Loucy (cell line): ENCODE results near the gene SMTN.
"Not testable (repeated sequence)": the region's sequence is repeated elsewhere in the genome, so short reads cannot be mapped to it uniquely, and the experiment has no call there.

Experiments used
- H2AFZ ChIP-seq: fragments of 200-600 bp; sonication (generic); 2 replicates; pipeline ENCODE4 v1.6.0; 2016; ENCODE audit warnings: antibody characterized with exemption, mild to moderate bottlenecking, low read length, moderate library complexity
- H3F3A ChIP-seq: fragments of 200-600 bp; 2 replicates; pipeline ENCODE4 v1.6.0; 2016; ENCODE audit warnings: antibody characterized with exemption, low read depth, mild to moderate bottlenecking
- H3K27me3 ChIP-seq: fragments of 200-600 bp; sonication (generic); 2 replicates; pipeline ENCODE4 v1.6.1; 2014; ENCODE audit warnings: low read length, mild to moderate bottlenecking; ENCODE audit not compliant: insufficient read depth, poor library complexity, severe bottlenecking
- H3K36me3 ChIP-seq: fragments of 200-600 bp; sonication (generic); 2 replicates; pipeline ENCODE4 v1.6.1; 2016; ENCODE audit warnings: low read length; ENCODE audit not compliant: insufficient read depth
- H3K4me1 ChIP-seq: fragments of 200-600 bp; sonication (generic); 2 replicates; pipeline ENCODE4 v1.5.1; 2014; ENCODE audit warnings: low read length, mild to moderate bottlenecking; ENCODE audit not compliant: insufficient read depth, poor library complexity, severe bottlenecking
- H3K4me2 ChIP-seq: fragments of 200-600 bp; sonication (generic); 2 replicates; pipeline ENCODE4 v1.6.0; 2014; ENCODE audit warnings: antibody characterized with exemption, low read length, low read depth, mild to moderate bottlenecking; ENCODE audit not compliant: poor library complexity, severe bottlenecking
- H3K4me3 ChIP-seq: fragments of 200-600 bp; sonication (generic); 2 replicates; pipeline ENCODE4 v1.5.1; 2014; ENCODE audit warnings: low read length, mild to moderate bottlenecking, mixed read lengths; ENCODE audit not compliant: poor library complexity, severe bottlenecking
- H3K79me2 ChIP-seq: fragments of 200-600 bp; sonication (generic); 2 replicates; pipeline ENCODE4 v1.6.1; 2014; ENCODE audit warnings: low read length; ENCODE audit not compliant: insufficient read depth
- H3K9ac ChIP-seq: fragments of 200-600 bp; sonication (generic); 2 replicates; pipeline ENCODE4 v1.6.0; 2014; ENCODE audit warnings: mild to moderate bottlenecking, low read depth, low read length, moderate library complexity; ENCODE audit not compliant: poor library complexity, severe bottlenecking
- H3K9me2 ChIP-seq: fragments of 200-600 bp; sonication (generic); replicated peaks from 2 replicates; pipeline ENCODE4 v1.6.1; 2016; ENCODE audit warnings: low read depth, low read length, mixed read lengths
- H3K9me3 ChIP-seq: fragments of 200-600 bp; sonication (generic); 2 replicates; pipeline ENCODE4 v1.6.1; 2014; ENCODE audit warnings: mild to moderate bottlenecking, antibody characterized with exemption, low read length, low read depth; ENCODE audit not compliant: insufficient read depth
- H4K20me1 ChIP-seq: fragments of 200-600 bp; sonication (generic); 2 replicates; pipeline ENCODE4 v1.6.0; 2014; ENCODE audit warnings: antibody characterized with exemption, low read length, mild to moderate bottlenecking; ENCODE audit not compliant: insufficient read depth, poor library complexity, severe bottlenecking
- CTCF ChIP-seq: fragments of 200-600 bp; sonication (generic); conservative IDR thresholded peaks from 2 replicates; pipeline ENCODE4 v1.5.1; 2014; ENCODE audit warnings: mild to moderate bottlenecking, antibody characterized with exemption, low read length
- EZH2phosphoT487 ChIP-seq: fragments of 200-600 bp; IDR thresholded peaks from 2 replicates; pipeline ENCODE4 v1.6.1; 2018; ENCODE audit warnings: antibody characterized with exemption, mild to moderate bottlenecking, moderate library complexity, borderline replicate concordance

Gene SMTN

DNA sequence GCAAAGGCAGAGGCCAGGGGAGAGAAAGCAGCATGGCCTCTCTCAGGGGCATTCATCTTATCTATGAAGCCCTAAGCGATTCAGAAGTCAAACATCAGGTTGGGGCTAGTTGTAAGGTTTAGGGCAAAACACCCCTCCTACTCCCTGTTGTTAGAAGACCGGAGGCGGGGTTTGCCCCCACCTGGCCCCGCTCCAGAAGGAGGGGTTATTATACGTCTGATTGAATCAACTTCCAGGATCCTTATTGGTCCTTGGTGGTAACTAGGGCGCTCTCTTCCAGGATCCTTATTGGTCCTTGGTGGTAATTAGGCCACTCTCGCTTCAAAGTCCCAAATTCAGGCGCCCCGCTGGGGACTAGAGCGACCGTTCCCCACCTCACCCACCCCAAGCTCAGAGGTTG lies 12.1 kb upstream of the SMTN start:
- Histone ChIP-seq H3K4me2 (no peak overlapping the region), H3K36me3 (no peaks in the 10 kb centered on the region), H2AFZ (no peak overlapping the region)

DNA sequence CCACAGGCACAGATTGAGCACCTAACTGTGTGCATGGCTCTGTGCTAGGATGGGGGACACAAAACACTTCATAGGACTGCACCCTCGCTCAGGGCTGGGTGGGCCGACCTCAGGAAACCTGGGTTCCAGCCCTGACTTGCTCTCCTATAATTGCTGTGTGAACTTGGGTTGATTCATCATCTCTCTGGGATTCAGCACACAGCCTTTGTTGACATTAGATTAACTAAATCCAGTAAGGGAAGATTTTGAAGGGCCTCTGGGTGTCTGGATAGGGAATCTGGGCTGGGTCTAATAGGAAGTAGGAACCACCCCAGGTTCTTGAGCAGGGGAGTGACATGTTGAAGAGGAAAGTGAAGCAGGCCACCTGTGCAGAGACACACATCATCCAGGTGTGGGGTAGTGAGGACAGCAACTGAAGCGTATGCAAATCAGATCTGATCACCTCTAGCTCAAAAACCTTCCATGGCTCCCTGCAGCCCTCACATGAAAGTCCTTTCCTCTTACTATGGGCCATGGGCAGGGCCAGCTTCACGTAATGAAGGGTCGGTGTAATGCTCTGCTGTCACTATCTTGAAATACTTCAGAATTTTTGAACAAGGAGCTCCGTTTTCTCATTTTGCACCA lies 11.3 kb upstream of the SMTN start:
- not testable (repeated sequence) for H3K27me3 ChIP-seq, H3K79me2 ChIP-seq, H3K9ac ChIP-seq, H3K36me3 ChIP-seq, H3K4me2 ChIP-seq, H3K9me2 ChIP-seq, H3K4me1 ChIP-seq, H3F3A ChIP-seq, H3K9me3 ChIP-seq, H4K20me1 ChIP-seq, H2AFZ ChIP-seq, H3K4me3 ChIP-seq

More for the DNA sequence above, 12.1 kb upstream of the SMTN start:
- Histone ChIP-seq H3K9me2 (no peaks in the 10 kb centered on the region), H3K4me1 (no peaks in the 10 kb centered on the region), H3F3A (no peaks in the 10 kb centered on the region), H3K4me3 (no peak overlapping the region), H3K9me3 (no peaks in the 10 kb centered on the region), H3K9ac (no peak overlapping the region), H3K27me3 (no peaks in the 10 kb centered on the region), H3K79me2 (no peaks in the 10 kb centered on the region), H4K20me1 (no peaks in the 10 kb centered on the region)
- no peak for TF ChIP-seq EZH2phosphoT487
- no peak for TF ChIP-seq CTCF

GRCh38 chr22:31073125-31073524 lies 8.0 kb upstream of the SMTN start:
- not testable (repeated sequence) for H3K9me3 ChIP-seq, H3K9ac ChIP-seq, H3F3A ChIP-seq, H3K27me3 ChIP-seq, H3K9me2 ChIP-seq, H3K36me3 ChIP-seq, H2AFZ ChIP-seq, H3K79me2 ChIP-seq, H4K20me1 ChIP-seq, H3K4me2 ChIP-seq, H3K4me3 ChIP-seq, H3K4me1 ChIP-seq

DNA sequence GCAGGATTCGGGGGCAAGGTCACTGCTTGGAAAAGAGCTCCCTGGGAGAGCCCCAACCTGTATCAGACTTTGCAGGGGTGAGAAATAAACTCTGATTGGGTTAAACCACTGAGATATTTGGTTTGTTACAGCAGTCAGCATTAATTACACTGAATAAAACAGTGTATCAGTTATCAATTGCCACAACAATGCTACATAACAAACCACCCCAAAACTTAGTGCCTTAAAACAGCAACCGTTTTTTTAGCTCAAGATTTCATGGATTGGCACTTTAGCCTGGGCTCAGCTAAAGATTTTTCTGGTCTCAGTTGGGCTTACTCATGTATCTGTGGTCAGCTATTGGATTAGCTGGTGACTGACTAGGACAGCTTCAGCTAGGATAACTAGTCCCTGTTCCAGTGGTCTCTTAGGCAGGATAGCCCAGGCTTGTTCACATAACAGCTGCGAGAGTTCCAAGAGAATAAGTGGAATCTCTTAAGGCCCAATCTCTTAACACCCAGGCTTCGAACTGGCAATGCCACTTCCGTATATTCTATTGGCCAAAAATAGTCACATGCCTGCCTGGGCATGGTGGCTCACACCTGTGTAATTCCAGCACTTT lies 7.5 kb upstream of the SMTN start:
- H3K9ac ChIP-seq, H3K79me2 ChIP-seq, H3K9me2 ChIP-seq, H4K20me1 ChIP-seq, H3K9me3 ChIP-seq, H3F3A ChIP-seq, H2AFZ ChIP-seq, H3K27me3 ChIP-seq, H3K36me3 ChIP-seq, H3K4me2 ChIP-seq, H3K4me3 ChIP-seq, H3K4me1 ChIP-seq: not testable (repeated sequence)
